ENCODE results near the gene MPP4. TPM values are rescaled to one million over a fixed set of nuclear protein-coding genes. Genes with fewer than 3 reads are reported as not detected.
"Not testable (repeated sequence)": the region's sequence is repeated elsewhere in the genome, so short reads cannot be mapped to it uniquely, and the experiment has no call there.

The MPP4 gene
- polyA plus RNA-seq, 1 experiment = 8.6 TPM

DNA sequence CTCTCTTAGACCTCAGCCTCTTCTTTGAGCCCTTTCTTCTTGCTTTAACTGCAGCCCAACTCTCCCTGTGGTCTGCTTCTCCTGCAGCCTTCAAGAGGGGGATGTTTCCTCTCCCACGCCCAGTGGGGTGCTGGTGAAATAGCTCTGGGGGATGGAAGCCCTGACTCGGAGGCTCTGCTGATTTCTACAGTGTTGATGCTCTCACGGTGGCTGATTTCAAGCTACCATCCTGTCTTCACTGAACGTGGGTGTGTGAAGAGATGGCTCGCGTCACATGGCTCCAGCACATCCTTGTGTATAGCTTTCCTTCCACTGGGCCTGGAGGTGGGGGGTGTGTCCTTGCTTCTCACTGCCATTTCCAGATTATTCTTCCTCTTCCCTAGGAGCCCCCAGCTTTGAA lies 20.0 kb downstream of the MPP4 start:
- no peak for DNase-seq (ENCODE audit: low read depth, low spot score)
- POLR2A ChIA-PET = no interaction called here
- H3K4me3 ChIP-seq (ENCODE audit: low read depth, low read length) = no peak overlapping the region
- no peak overlapping the region for H3K27ac ChIP-seq (ENCODE audit: low read depth, low read length)
- H3K27me3 ChIP-seq (ENCODE audit: control insufficient read depth, insufficient read depth, low read length) = no peaks in the 10 kb centered on the region
- TF ChIP-seq CTCF (IDR thresholded peaks at IDR 0.05; ENCODE audit: low read depth, low read length) = no peak
- CTCF ChIA-PET = no interaction called here
- H3K9me3 ChIP-seq (ENCODE audit: control insufficient read depth, insufficient read depth, low read length) = no peaks in the 10 kb centered on the region

GRCh38 chr2:201675454-201675853 lies 23.0 kb downstream of the MPP4 start:
- no peaks in the 10 kb centered on the region for H3K27me3 ChIP-seq (ENCODE audit: control insufficient read depth, insufficient read depth, low read length)
- no peaks in the 10 kb centered on the region; the same call in 1 of the 2 replicates for H3K9me3 ChIP-seq (ENCODE audit: control insufficient read depth, insufficient read depth, low read length)
- no peak for TF ChIP-seq CTCF (IDR thresholded peaks at IDR 0.05; ENCODE audit: low read depth, low read length)
- H3K27ac ChIP-seq (ENCODE audit: low read depth, low read length) = no peak overlapping the region
- no peak for DNase-seq (ENCODE audit: low read depth, low spot score)
- ChIA-PET POLR2A (no interaction called here), CTCF (no interaction called here)
- H3K4me3 ChIP-seq (ENCODE audit: low read depth, low read length) = no peak overlapping the region

GRCh38 chr2:201674794-201675193 lies 23.6 kb downstream of the MPP4 start:
- no peak for DNase-seq (ENCODE audit: low read depth, low spot score)
- ChIA-PET CTCF (no interaction called here), POLR2A (no interaction called here)
- TF ChIP-seq CTCF (IDR thresholded peaks at IDR 0.05; ENCODE audit: low read depth, low read length) = no peak
- Histone ChIP-seq H3K9me3 (ENCODE audit: control insufficient read depth, insufficient read depth, low read length) (no peaks in the 10 kb centered on the region; the same call in 1 of the 2 replicates), H3K4me3 (ENCODE audit: low read depth, low read length) (no peak overlapping the region), H3K27me3 (ENCODE audit: control insufficient read depth, insufficient read depth, low read length) (no peaks in the 10 kb centered on the region), H3K27ac (ENCODE audit: low read depth, low read length) (no peak overlapping the region)

- H3K9me3 ChIP-seq (ENCODE audit: control insufficient read depth, insufficient read depth, low read length) = no peaks in the 10 kb centered on the region; the same call in 1 of the 2 replicates
- no peak overlapping the region for H3K4me3 ChIP-seq (ENCODE audit: low read depth, low read length)
- no peak overlapping the region for H3K27ac ChIP-seq (ENCODE audit: low read depth, low read length)
- ChIA-PET POLR2A (no interaction called here), CTCF (interaction anchor here (0.5 kb wide), 1 partner anchor 904 kb away, joined by 5 read pairs; no protein-coding TSS in a partner anchor)
- H3K27me3 ChIP-seq (ENCODE audit: control insufficient read depth, insufficient read depth, low read length) = no peaks in the 10 kb centered on the region
- TF ChIP-seq CTCF (IDR thresholded peaks at IDR 0.05; ENCODE audit: low read depth, low read length) = no peak
- DNase-seq (ENCODE audit: low read depth, low spot score) = no peak
These were observed 24.1 kb downstream of the MPP4 start for GRCh38 chr2:201674298-201674697.

DNA sequence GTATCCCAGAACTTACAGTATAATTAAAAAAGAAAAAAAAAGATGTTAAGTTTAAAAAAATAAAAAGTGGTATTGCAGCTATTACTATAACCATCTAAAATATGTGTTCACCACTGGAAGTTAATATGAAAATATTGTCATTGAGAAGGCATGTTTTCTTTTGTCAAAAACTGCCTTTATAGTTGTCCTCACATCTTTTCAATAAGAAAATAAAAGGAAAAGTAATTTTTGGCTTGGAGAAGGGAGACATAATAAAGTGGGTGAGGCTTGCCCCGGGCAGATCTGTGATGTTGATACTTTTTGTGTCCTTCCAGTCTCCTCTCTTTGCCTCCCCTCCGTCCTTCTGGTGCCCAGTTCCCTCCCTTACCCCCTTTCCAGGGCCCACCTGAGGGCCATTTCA lies 24.9 kb downstream of the MPP4 start:
- Histone ChIP-seq H3K4me3 (ENCODE audit: low read depth, low read length) (no peak overlapping the region), H3K9me3 (ENCODE audit: control insufficient read depth, insufficient read depth, low read length) (no peaks in the 10 kb centered on the region; the same call in 1 of the 2 replicates), H3K27ac (ENCODE audit: low read depth, low read length) (no peak overlapping the region), H3K27me3 (ENCODE audit: control insufficient read depth, insufficient read depth, low read length) (no peaks in the 10 kb centered on the region)
- no peak for DNase-seq (ENCODE audit: low read depth, low spot score)
- no peak for TF ChIP-seq CTCF (IDR thresholded peaks at IDR 0.05; ENCODE audit: low read depth, low read length)
- ChIA-PET CTCF (no interaction called here), POLR2A (no interaction called here)

GRCh38 chr2:201671205-201671604 lies 27.2 kb downstream of the MPP4 start:
- H3K4me3 ChIP-seq (ENCODE audit: low read depth, low read length); H3K9me3 ChIP-seq (ENCODE audit: control insufficient read depth, insufficient read depth, low read length); DNase-seq (ENCODE audit: low read depth, low spot score); H3K27ac ChIP-seq (ENCODE audit: low read depth, low read length); H3K27me3 ChIP-seq (ENCODE audit: control insufficient read depth, insufficient read depth, low read length); POLR2A ChIA-PET; CTCF ChIA-PET: not testable (repeated sequence)
